Neural crest cell (in vitro differentiated cells): ENCODE results near the gene DYSF. TPM values are rescaled to one million over a fixed set of nuclear protein-coding genes. Genes with fewer than 3 reads are reported as not detected.

Experiments
- DNase-seq: peaks from one replicate; pipeline ENCODE4 v3.0.0; 2021; ENCODE audit warnings: low read depth, mixed read lengths, low spot score
- H3K27ac Mint-ChIP-seq: one replicate; pipeline ENCODE4 v1.8.0; 2021; ENCODE audit warnings: mild to moderate bottlenecking, mixed read lengths; ENCODE audit not compliant: unreplicated experiment
- H3K27me3 Mint-ChIP-seq: 2 replicates; pipeline ENCODE4 v1.8.0; 2021; ENCODE audit warnings: low read depth, mild to moderate bottlenecking, mixed read lengths
- H3K36me3 Mint-ChIP-seq: 2 replicates; pipeline ENCODE4 v1.8.0; 2021; ENCODE audit warnings: low read depth, mild to moderate bottlenecking, mixed read lengths
- H3K4me1 Mint-ChIP-seq: 2 replicates; pipeline ENCODE4 v1.8.0; 2021; ENCODE audit warnings: mixed read lengths
- H3K4me3 Mint-ChIP-seq: one replicate; pipeline ENCODE4 v1.8.0; 2021; ENCODE audit warnings: mild to moderate bottlenecking, mixed read lengths
- H3K9me3 Mint-ChIP-seq: 2 replicates; pipeline ENCODE4 v1.8.0; 2021; ENCODE audit warnings: mixed read lengths
- total RNA-seq: library from RNA; stranded (reverse); gene quantifications from 2 replicates; pipeline ENCODE4 v1.2.1, GENCODE V29; 2021
- TF ChIP-seq, protein P1 (sequence below): fragments of 200-600 bp; sonication (generic); conservative IDR thresholded peaks from 2 replicates; pipeline ENCODE4 v1.5.0; 2021; ENCODE audit warnings: antibody characterized with exemption, mild to moderate bottlenecking

The DYSF gene
- total RNA-seq, 1 donor from 2014 or later = 2.2 TPM

DNA sequence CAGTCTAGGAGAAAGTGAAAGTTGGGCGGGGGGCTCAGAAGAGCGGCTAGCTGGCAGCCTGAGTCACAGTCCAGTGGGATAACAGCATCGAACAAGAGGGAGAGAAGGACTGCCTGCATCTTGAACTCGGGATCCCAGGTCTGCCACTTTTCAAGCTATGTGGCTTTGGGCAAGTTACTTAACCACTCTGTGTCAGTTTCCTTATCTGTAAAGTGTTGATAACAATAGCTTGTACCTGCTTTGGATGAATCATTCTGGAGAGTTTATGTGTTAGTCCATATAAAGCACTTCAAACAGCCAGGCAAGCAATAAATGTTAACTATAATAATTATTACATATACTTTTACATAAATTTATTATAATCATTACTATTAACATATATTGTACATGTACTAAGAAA is 4.6 kb downstream of the DYSF start:
- Mint-ChIP-seq H3K27ac (no peak overlapping the region), H3K27me3 (peaks cover 46% of the 10 kb centered on the region)

GRCh38 chr2:71458413-71459083 is 5.2 kb downstream of the DYSF start:
- TF ChIP-seq, protein P1, sequence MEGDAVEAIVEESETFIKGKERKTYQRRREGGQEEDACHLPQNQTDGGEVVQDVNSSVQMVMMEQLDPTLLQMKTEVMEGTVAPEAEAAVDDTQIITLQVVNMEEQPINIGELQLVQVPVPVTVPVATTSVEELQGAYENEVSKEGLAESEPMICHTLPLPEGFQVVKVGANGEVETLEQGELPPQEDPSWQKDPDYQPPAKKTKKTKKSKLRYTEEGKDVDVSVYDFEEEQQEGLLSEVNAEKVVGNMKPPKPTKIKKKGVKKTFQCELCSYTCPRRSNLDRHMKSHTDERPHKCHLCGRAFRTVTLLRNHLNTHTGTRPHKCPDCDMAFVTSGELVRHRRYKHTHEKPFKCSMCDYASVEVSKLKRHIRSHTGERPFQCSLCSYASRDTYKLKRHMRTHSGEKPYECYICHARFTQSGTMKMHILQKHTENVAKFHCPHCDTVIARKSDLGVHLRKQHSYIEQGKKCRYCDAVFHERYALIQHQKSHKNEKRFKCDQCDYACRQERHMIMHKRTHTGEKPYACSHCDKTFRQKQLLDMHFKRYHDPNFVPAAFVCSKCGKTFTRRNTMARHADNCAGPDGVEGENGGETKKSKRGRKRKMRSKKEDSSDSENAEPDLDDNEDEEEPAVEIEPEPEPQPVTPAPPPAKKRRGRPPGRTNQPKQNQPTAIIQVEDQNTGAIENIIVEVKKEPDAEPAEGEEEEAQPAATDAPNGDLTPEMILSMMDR = no peak
- no peak for DNase-seq
- H3K4me3 Mint-ChIP-seq = no peak overlapping the region
- H3K4me1 Mint-ChIP-seq = peaks cover 31% of the 10 kb centered on the region
- no peaks in the 10 kb centered on the region for H3K9me3 Mint-ChIP-seq
- peak overlapping the region; percentile 16 for H3K27ac Mint-ChIP-seq
- no peaks in the 10 kb centered on the region for H3K36me3 Mint-ChIP-seq
- H3K27me3 Mint-ChIP-seq = peaks cover 42% of the 10 kb centered on the region

More for the DNA sequence above, 4.6 kb downstream of the DYSF start:
- no peak for DNase-seq
- Mint-ChIP-seq H3K36me3 (no peaks in the 10 kb centered on the region), H3K4me1 (peaks cover 34% of the 10 kb centered on the region), H3K9me3 (no peaks in the 10 kb centered on the region), H3K4me3 (no peak overlapping the region)
- TF ChIP-seq, protein P1 = no peak

DNA sequence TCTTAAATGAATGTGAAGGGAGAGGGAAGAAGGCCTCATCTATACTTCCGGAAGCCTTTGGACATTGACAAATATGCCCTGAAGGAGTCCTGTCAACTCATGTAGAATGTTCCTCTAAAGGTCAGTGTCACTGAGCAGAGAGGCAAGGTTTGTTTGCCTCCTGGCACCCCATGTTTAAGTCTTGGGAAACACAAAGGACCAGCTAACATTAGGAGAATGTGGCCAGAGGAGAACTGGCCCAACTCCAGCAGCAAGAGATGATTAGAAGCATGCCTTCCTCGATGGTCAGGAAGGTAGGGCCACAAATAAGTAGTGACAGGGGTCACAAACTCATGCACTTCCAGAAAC is 5.7 kb downstream of the DYSF start:
- no peaks in the 10 kb centered on the region for H3K9me3 Mint-ChIP-seq
- H3K27me3 Mint-ChIP-seq = peaks cover 37% of the 10 kb centered on the region
- no peak for DNase-seq
- TF ChIP-seq, protein P1 = no peak
- peaks cover 31% of the 10 kb centered on the region for H3K4me1 Mint-ChIP-seq
- H3K4me3 Mint-ChIP-seq = no peak overlapping the region
- H3K27ac Mint-ChIP-seq = peak overlapping the region; percentile 16
- H3K36me3 Mint-ChIP-seq = no peaks in the 10 kb centered on the region

DNA sequence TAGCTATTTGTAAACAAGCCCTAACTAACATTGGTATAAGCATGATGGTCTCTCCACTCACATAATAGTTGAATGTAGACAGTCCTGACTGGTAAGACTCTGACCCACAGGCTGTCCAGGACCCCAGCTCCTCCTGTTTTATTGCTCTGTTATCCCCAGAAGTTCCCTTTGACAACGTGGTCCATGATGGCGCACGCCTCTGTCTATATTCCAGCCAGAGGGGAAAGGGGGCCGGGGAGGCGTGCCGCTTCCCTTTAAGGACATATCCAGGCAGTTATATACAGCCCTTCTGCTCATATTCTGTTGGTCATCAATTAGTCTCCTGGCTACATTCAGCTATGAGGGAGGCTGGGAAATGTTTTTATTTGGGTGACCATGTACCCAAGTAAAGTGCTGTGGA is 6.7 kb downstream of the DYSF start:
- H3K36me3 Mint-ChIP-seq = no peaks in the 10 kb centered on the region
- DNase-seq = no peak
- no peak overlapping the region for H3K27ac Mint-ChIP-seq
- no peaks in the 10 kb centered on the region for H3K9me3 Mint-ChIP-seq
- TF ChIP-seq, protein P1 = no peak
- peaks cover 29% of the 10 kb centered on the region for H3K4me1 Mint-ChIP-seq
- peaks cover 27% of the 10 kb centered on the region for H3K27me3 Mint-ChIP-seq
- H3K4me3 Mint-ChIP-seq = no peak overlapping the region

DNA sequence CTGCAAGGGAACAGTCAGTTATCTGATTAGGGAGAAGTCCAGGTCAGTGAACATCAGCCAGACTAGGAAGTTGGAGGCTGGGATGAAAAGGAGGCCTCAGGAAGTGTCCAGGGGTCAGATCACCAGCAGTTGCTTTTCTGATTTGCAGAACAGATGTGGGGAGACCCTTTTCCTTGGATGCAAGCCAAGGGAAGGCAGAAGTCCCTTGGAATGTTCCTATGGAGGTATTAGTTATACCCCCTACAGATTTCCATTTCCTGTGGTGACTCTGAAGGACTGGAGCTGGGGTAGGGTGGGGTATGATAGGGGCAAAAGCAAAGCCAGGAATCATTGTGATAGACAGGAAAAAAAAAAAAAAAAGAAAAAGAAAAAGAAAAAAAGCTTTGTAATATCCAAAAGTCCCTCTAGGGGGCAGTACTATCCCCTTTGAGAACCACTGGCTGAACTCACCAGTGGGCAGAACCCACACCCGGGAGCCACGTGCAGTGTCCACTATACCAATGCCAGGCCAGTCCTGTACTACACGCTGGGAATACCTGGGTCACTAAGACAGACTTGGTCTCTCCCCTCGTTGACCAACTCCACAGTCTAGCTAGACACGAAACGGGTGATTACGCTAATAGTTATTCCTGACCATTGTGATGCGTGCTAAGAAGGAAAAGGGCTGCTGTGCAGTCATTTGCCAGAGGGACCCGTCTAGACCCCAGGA is 7.4 kb downstream of the DYSF start:
- no peaks in the 10 kb centered on the region for H3K36me3 Mint-ChIP-seq
- H3K27me3 Mint-ChIP-seq = peaks cover 21% of the 10 kb centered on the region
- peaks cover 22% of the 10 kb centered on the region for H3K4me1 Mint-ChIP-seq
- no peaks in the 10 kb centered on the region for H3K9me3 Mint-ChIP-seq
- no peak for DNase-seq
- no peak overlapping the region for H3K4me3 Mint-ChIP-seq
- H3K27ac Mint-ChIP-seq = no peak overlapping the region
- TF ChIP-seq, protein P1 = peak; percentile 65
